Kidney epithelial cell (primary cell): ENCODE results near the gene CMKLR1. TPM values are rescaled to one million over a fixed set of nuclear protein-coding genes. Genes with fewer than 3 reads are reported as not detected.

ENCODE experiments used
- DNase-seq: peaks from one replicate; pipeline ENCODE4 v3.0.0-alpha.2; 2010; ENCODE audit warnings: low read depth
- H3K27me3 ChIP-seq: 2 replicates; pipeline ENCODE4 v1.6.0; 2011; ENCODE audit warnings: low read length; ENCODE audit not compliant: control insufficient read depth, insufficient read depth
- H3K36me3 ChIP-seq: 2 replicates; pipeline ENCODE4 v1.5.1; 2011; ENCODE audit warnings: low read length; ENCODE audit not compliant: control insufficient read depth, insufficient read depth
- H3K4me3 ChIP-seq: 2 replicates; pipeline ENCODE4 v1.5.1; 2011; ENCODE audit warnings: low read depth, mild to moderate bottlenecking, control low read depth, low read length
- CTCF ChIP-seq: IDR thresholded peaks from 2 replicates; pipeline ENCODE4 v1.5.1; 2011; ENCODE audit warnings: mild to moderate bottlenecking, moderate library complexity, low read length, control low read depth, inconsistent platforms; ENCODE audit not compliant: insufficient read depth, poor library complexity, severe bottlenecking
- total RNA-seq: library from RNA; depleted of rRNA; stranded (reverse); fragments of >200 nt; gene quantifications from 2 replicates; pipeline ENCODE4 v1.2.3, GENCODE V29; 2015

Gene CMKLR1
- total RNA-seq, 1 donor from 2014 or later = 1.4 TPM

DNA sequence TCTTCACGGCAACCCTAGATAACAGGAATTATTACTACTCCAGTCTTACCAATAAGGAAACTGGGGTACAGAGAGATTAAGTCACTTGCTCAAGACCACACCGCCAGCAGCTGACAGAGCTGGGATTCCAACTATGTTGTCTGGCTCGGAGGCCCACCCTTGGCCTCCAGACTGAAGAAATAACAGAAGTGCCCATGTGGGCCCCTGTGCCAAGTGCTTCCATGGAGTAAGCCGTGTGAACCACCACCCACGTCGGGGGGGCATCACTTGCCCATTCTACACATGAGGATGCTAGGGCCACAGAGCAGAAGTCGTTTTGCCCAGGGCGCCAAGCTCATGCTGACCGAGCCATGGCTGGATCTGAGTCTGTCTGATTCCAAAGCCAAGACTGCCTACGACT is 926 bp upstream of the CMKLR1 start:
- TF ChIP-seq CTCF = no peak
- Histone ChIP-seq H3K36me3 (no peaks in the 10 kb centered on the region), H3K27me3 (peaks cover 10% of the 10 kb centered on the region), H3K4me3 (no peak overlapping the region)
- DNase-seq = no peak

DNA sequence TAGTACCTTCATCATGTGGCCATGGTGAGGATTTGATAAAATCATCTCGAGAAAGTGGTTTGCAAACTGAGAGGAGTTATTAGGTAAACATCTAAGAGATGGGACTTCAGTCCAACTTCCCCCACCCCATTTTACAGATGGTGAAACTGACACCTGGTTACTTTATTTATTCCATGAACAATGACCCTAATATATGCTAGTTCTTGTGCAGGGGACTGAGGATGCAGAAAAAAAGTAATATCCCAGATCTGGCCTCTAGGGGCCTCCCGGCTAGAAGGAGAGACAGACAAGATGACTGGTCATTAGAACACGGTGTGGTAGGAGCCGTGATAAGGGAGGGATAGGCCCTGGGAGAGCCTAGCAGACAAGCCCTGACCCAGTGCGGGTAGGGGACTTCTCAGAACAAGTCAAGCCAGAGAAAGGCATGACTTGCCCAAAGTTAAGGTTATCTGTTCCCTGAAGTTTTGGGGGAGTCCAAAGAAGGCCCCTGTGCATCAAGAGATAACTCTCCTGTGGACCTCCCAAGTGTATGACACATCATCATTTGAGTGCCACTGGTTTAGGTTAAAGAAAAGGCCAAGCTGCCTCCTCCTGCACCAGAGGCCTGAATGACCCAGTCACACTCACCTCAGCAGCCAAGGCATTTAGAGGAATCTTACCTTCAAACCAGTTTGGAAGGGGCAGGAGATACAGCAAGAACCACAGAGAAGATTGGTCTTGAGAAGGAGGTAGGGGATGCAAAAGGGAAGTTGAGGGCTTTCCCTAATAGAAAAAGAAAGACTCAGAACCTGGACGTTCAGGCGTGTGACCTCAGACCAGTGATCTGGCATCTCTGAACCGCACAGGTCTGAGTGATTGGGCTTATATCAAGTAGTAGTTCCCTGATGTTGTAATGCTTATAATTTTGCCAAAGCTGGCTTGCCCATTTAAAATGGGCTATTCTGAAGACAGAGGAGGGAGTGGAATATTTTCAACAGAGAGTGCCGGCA is 1.6 kb downstream of the CMKLR1 start:
- TF ChIP-seq CTCF = peak; percentile 59
- no peak overlapping the region for H3K4me3 ChIP-seq
- peaks cover 10% of the 10 kb centered on the region for H3K27me3 ChIP-seq
- no peak for DNase-seq
- no peaks in the 10 kb centered on the region for H3K36me3 ChIP-seq

DNA sequence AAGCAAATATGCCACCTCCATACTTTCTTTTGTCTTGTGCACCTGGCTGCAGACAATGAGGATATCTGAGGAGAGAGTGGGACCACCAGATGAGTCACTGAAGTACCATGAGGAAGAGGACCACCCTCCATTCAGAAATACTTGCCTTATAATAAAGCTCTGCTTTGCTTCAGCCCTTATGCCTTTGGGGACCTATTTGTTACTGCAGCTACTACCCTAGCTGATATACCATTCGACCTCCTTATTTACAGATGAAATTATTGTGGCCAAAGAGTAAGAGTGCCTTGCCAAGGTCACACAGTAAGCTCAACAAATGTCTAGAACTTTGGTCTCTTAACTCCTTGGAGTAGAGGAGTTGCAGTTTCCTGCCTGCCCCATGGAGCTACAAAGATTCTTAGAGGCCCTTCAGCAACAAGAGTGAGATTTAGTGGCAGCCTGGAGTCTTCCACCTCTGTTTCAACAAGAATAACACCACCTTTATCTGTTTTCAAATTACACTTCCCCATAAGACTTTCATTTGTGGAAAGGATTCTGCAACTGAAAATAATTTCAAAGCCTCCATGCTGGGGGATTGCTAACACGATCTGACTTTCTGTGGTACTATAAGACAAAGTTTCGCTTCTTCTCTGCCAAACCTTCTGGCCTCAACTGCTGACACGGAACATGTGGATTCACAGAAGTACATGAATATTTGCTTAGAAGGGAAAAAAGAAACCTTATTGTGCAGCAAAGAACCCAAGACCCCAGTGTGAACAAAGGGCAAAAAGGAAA is 3.6 kb downstream of the CMKLR1 start:
- no peak overlapping the region for H3K4me3 ChIP-seq
- TF ChIP-seq CTCF = no peak
- peaks cover 7% of the 10 kb centered on the region for H3K27me3 ChIP-seq
- DNase-seq = no peak
- no peaks in the 10 kb centered on the region for H3K36me3 ChIP-seq

- Histone ChIP-seq H3K27me3 (peaks cover 2% of the 10 kb centered on the region), H3K36me3 (no peaks in the 10 kb centered on the region), H3K4me3 (no peak overlapping the region)
- DNase-seq = no peak
- TF ChIP-seq CTCF = no peak
These were observed 5.0 kb downstream of the CMKLR1 start for GRCh38 chr12:108333898-108334699.

DNA sequence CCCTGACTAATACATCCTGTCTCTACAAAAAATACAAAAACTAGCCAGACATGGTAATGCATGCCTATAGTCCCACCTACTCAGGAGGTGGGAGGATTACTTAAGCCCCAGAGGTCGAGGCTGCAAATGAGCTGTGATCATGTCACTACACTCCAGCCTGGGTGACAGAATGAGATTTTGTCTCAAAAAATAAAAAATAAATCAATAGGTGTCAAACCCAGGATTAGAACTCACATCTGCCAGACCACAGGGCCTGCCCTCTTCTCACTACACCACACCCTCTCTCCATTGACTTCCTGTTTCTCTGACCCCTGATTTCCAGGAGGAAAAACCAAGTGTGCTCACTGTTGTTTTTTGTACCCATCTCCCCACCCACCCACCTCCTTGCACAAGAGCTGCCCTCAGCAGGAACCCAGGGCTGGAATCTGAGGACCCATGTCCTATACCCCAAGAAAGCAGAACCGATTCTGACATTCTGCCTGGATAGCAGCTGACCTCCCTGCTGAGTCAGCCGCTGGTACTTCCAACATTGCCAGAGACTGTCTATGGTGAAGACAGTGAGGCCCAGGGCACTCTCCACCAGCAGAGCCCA is 6.2 kb downstream of the CMKLR1 start:
- TF ChIP-seq CTCF = no peak
- H3K36me3 ChIP-seq = no peaks in the 10 kb centered on the region
- no peaks in the 10 kb centered on the region for H3K27me3 ChIP-seq
- no peak for DNase-seq
- H3K4me3 ChIP-seq = no peak overlapping the region
